HEK293T (cell line): ENCODE measurements around the gene TBC1D10A.

Source experiments
- BHLHE40 ChIP-seq: fragments of 450-650 bp; IDR thresholded peaks from 2 replicates; pipeline ENCODE4 v1.6.1; 2016; ENCODE audit warnings: mild to moderate bottlenecking, moderate library complexity, borderline replicate concordance
- ELF4 ChIP-seq: fragments of 450-650 bp; IDR thresholded peaks from 2 replicates; pipeline ENCODE4 v1.6.1; 2017; ENCODE audit warnings: antibody characterized with exemption
- FOXK2 ChIP-seq: fragments of 450-650 bp; IDR thresholded peaks from 2 replicates; pipeline ENCODE4 v1.6.1; 2016; ENCODE audit warnings: mild to moderate bottlenecking
- L3MBTL2 ChIP-seq: fragments of 450-650 bp; conservative IDR thresholded peaks from 2 replicates; pipeline ENCODE4 v1.6.1; 2016; ENCODE audit warnings: mild to moderate bottlenecking
- NFRKB ChIP-seq: fragments of 450-650 bp; IDR thresholded peaks from 2 replicates; pipeline ENCODE4 v1.6.1; 2016; ENCODE audit warnings: mild to moderate bottlenecking, moderate library complexity
- SP1 ChIP-seq: fragments of 450-650 bp; IDR thresholded peaks from 2 replicates; pipeline ENCODE4 v1.6.1; 2017
- SUZ12 ChIP-seq: fragments of 450-650 bp; IDR thresholded peaks from 2 replicates; pipeline ENCODE4 v1.6.1; 2016; ENCODE audit warnings: mild to moderate bottlenecking
- TARDBP ChIP-seq: fragments of 450-650 bp; IDR thresholded peaks from 2 replicates; pipeline ENCODE4 v1.6.1; 2016
- TF ChIP-seq, protein P1 (sequence below): fragments of 450-650 bp; IDR thresholded peaks from 2 replicates; pipeline ENCODE4 v1.6.1; 2016

DNA sequence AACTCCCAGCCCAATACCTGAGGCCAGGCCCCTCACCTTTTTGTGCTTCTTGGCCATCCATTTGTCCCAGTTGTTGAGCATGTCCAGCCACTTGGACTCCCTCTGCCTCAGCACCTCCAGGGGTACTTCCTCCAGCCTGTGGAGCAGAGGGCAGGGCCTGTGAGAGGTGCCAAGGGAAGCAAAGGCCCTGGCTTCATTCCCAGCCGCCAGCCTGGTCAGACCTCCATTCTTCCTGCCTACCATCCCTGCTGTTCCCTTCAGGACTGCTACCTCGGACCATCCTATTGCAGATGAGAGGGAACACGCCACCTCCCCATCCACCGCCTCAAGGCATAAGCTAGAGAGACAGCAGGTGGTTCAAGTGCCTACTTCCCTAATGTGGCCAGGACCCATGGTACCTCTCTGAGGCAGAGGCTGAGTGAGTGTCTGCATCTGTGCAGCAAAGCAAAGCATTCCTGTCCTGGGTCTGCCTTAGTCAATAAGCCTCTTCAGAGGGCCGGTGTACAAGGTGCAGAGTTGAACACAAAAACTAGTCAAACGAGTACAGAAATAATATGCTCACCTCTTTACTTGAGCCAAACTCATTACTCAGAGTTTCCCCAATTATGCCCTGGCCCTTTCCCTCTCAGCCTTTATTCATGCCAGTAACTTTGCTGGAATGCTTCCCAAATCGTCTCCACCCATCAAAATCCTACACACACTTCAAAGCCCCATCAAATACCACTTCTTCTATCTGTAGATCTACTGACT lies 22.1 kb downstream of the TBC1D10A start:
- TF ChIP-seq SUZ12 (no peak), ELF4 (no peak), BHLHE40 (no peak), FOXK2 (no peak), SP1 (no peak), TARDBP (no peak), NFRKB (no peak), L3MBTL2 (no peak)
- TF ChIP-seq, protein P1, sequence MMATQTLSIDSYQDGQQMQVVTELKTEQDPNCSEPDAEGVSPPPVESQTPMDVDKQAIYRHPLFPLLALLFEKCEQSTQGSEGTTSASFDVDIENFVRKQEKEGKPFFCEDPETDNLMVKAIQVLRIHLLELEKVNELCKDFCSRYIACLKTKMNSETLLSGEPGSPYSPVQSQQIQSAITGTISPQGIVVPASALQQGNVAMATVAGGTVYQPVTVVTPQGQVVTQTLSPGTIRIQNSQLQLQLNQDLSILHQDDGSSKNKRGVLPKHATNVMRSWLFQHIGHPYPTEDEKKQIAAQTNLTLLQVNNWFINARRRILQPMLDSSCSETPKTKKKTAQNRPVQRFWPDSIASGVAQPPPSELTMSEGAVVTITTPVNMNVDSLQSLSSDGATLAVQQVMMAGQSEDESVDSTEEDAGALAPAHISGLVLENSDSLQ: no peak
